HL-60 (cell line): ENCODE results near the gene RNF130.

Experiments used
- CTCF ChIP-seq: IDR thresholded peaks from one replicate; pipeline ENCODE4 v1.5.1; 2011; ENCODE audit warnings: low read length, control low read depth, inconsistent platforms; ENCODE audit not compliant: insufficient read depth
- GABPA ChIP-seq: IDR thresholded peaks from 2 replicates; pipeline ENCODE4 v1.6.1; 2012; ENCODE audit warnings: low read depth
- POLR2AphosphoS5 ChIP-seq: IDR thresholded peaks from 2 replicates; pipeline ENCODE4 v1.6.1; 2012; ENCODE audit warnings: low read depth
- REST ChIP-seq: IDR thresholded peaks from 2 replicates; pipeline ENCODE4 v1.6.1; 2012; ENCODE audit warnings: low read depth; ENCODE audit not compliant: insufficient replicate concordance
- SPI1 ChIP-seq: IDR thresholded peaks from 2 replicates; pipeline ENCODE4 v1.6.1; 2012; ENCODE audit warnings: low read depth, mild to moderate bottlenecking, borderline replicate concordance

GRCh38 chr5:179913461-179913860 is 158.1 kb downstream of the RNF130 start:
- TF ChIP-seq CTCF (no peak), POLR2AphosphoS5 (no peak), REST (no peak), GABPA (no peak), SPI1 (no peak)
